Stimulated activated CD4-positive, alpha-beta T cell treated with anti-CD3 and anti-CD28 coated beads, Interleukin-4, amount 100 ng/mL, for 48 hours (primary cell): ENCODE measurements around the gene ELL.
"Not testable (repeated sequence)": the region's sequence is repeated elsewhere in the genome, so short reads cannot be mapped to it uniquely, and the experiment has no call there.

Experiments used
- DNase-seq, 2 donors: peaks; one replicate each; pipeline ENCODE4 v3.0.0-alpha.2; 2020; ENCODE audit warnings: low read depth in 2 of 2

The ELL gene

GRCh38 chr19:18422530-18423191, 99.2 kb downstream of the ELL start:
- no peak for DNase-seq

- DNase-seq = no peak
Observed at GRCh38 chr19:18421371-18421959, 100.4 kb downstream of the ELL start.

GRCh38 chr19:18420930-18421329, 100.9 kb downstream of the ELL start:
- no peak for DNase-seq

- DNase-seq = no peak
Observed at GRCh38 chr19:18419699-18420460, 102.0 kb downstream of the ELL start.

- DNase-seq = peak; percentile 56 to 60
Observed at GRCh38 chr19:18419195-18419698, 102.6 kb downstream of the ELL start, which contains the start of gene SSBP4. Gene SSBP4 (plus strand): TSS chr19:18419398. CDS start chr19:18419649, 251 bp downstream.

- DNase-seq = no peak
Observed at GRCh38 chr19:18418483-18419194, 103.2 kb downstream of the ELL start.

GRCh38 chr19:18418029-18418482, 103.8 kb downstream of the ELL start:
- DNase-seq = no peak

- DNase-seq = no peak
Observed at GRCh38 chr19:18417250-18418028, 104.4 kb downstream of the ELL start.

GRCh38 chr19:18416778-18417249, 105.1 kb downstream of the ELL start:
- peak in 1 of 2 donors; percentile 66 for DNase-seq

- no peak for DNase-seq
Observed at GRCh38 chr19:18415178-18415867, 106.5 kb downstream of the ELL start.

GRCh38 chr19:18414504-18415177, 107.2 kb downstream of the ELL start:
- DNase-seq = no peak

GRCh38 chr19:18412610-18413239, 109.1 kb downstream of the ELL start:
- no peak for DNase-seq

- no peak for DNase-seq
Observed at GRCh38 chr19:18408053-18408476, 113.8 kb downstream of the ELL start.

- no peak for DNase-seq
Observed at GRCh38 chr19:18406749-18407148, 115.1 kb downstream of the ELL start.

- not testable (repeated sequence) for DNase-seq
Observed at GRCh38 chr19:18405754-18406153, 116.1 kb downstream of the ELL start.

GRCh38 chr19:18402455-18403248, 119.2 kb downstream of the ELL start:
- DNase-seq = not testable (repeated sequence)

- DNase-seq = no peak
Observed at GRCh38 chr19:18401580-18402112, 120.2 kb downstream of the ELL start.

- no peak for DNase-seq
Observed at GRCh38 chr19:18399008-18399407, 122.9 kb downstream of the ELL start.
